B cell (primary cell): ENCODE data around the gene GP1BB. TPM values are rescaled to one million over a fixed set of nuclear protein-coding genes. Genes with fewer than 3 reads are reported as not detected.

Experiments
- ATAC-seq: fragments of 200-7000 bp; cut with Tn5 transposase; one replicate; pipeline ENCODE4 v1.10.0; 2021; ENCODE audit warnings: low read depth, mild to moderate bottlenecking, moderate number of reproducible peaks, moderate library complexity
- CTCF ChIA-PET: fragments of 350-600 bp; sonication (Branson Sonifier 250); formaldehyde crosslinking; loops from one replicate; lab custom pipeline; 2021; ENCODE audit warnings: antibody characterized with exemption, inconsistent platforms; lab: Charles Lee
- POLR2A ChIA-PET: fragments of 350-600 bp; sonication (Branson Sonifier 250); formaldehyde crosslinking; loops from one replicate; lab custom pipeline; 2021; ENCODE audit warnings: antibody characterized with exemption; lab: Charles Lee
- DNase-seq: peaks from one replicate; pipeline ENCODE4 v3.0.0; 2013
- H2AFZ ChIP-seq: 2 replicates; pipeline ENCODE4 v1.6.1; 2012; ENCODE audit warnings: mild to moderate bottlenecking, low read depth, low read length; ENCODE audit not compliant: insufficient read depth, poor library complexity, severe bottlenecking
- H3K27ac ChIP-seq, 2 donors: 1 replicate in 1 of 2; 2 replicates in 1 of 2; pipeline ENCODE4 v1.5.1; 2012 to 2013; ENCODE audit warnings: low read length in 2 of 2, mild to moderate bottlenecking in 2 of 2, moderate library complexity in 1 of 2
- H3K27me3 ChIP-seq, 4 experiments: fragments of 200-600 bp in 1 of 4; sonication (generic) in 1 of 4; replicated peaks in 1 of 4; 1 replicate in 2 of 4; 2 replicates in 2 of 4; pipeline versions ENCODE4 v1.6.1 to v1.7.0; 2013 to 2016; ENCODE audit warnings: low read length in 3 of 4, mild to moderate bottlenecking in 2 of 4, mixed read lengths in 1 of 4, moderate library complexity in 1 of 4; ENCODE audit not compliant: insufficient read depth in 4 of 4, control insufficient read depth in 3 of 4; ENCODE audit errors: control extremely low read depth in 1 of 4
- H3K36me3 ChIP-seq, 2 experiments: replicated peaks in 1 of 2; 1 replicate in 1 of 2; 2 replicates in 1 of 2; pipeline versions ENCODE4 v1.6.1 to v1.7.1; 2013; ENCODE audit warnings: low read length in 1 of 2; ENCODE audit not compliant: insufficient read depth in 2 of 2, control insufficient read depth in 1 of 2; ENCODE audit errors: control extremely low read depth in 1 of 2, extremely low read depth in 1 of 2
- H3K4me1 ChIP-seq, 2 donors: fragments of 200-600 bp in 1 of 2; sonication (generic) in 1 of 2; 1 replicate in 1 of 2; 2 replicates in 1 of 2; pipeline versions ENCODE4 v1.5.1 to v1.6.1; 2013 to 2017; ENCODE audit warnings: low read length in 2 of 2; ENCODE audit not compliant: control insufficient read depth in 2 of 2, insufficient read depth in 2 of 2
- H3K4me2 ChIP-seq: replicated peaks from 2 replicates; pipeline ENCODE3; 2012; ENCODE audit warnings: mild to moderate bottlenecking, low read depth, low read length; ENCODE audit not compliant: poor library complexity, severe bottlenecking
- H3K4me3 ChIP-seq, 5 experiments: fragments of 200-600 bp in 1 of 5; sonication (generic) in 1 of 5; 1 replicate in 3 of 5; 2 replicates in 2 of 5; pipeline versions ENCODE4 v1.5.1 to v1.7.0; 2011 to 2016; ENCODE audit warnings: low read length in 4 of 5, mild to moderate bottlenecking in 4 of 5, low read depth in 2 of 5, control low read depth in 1 of 5, moderate library complexity in 1 of 5; ENCODE audit not compliant: insufficient read depth in 1 of 5; ENCODE audit errors: control extremely low read depth in 1 of 5, extremely low read depth in 1 of 5
- H3K79me2 ChIP-seq: fragments of 200-600 bp; sonication (generic); one replicate; pipeline ENCODE4 v1.6.0; 2016; ENCODE audit warnings: low read length; ENCODE audit not compliant: control insufficient read depth, insufficient read depth
- H3K9ac ChIP-seq: fragments of 200-600 bp; sonication (generic); 2 replicates; pipeline ENCODE4 v1.6.1; 2017; ENCODE audit warnings: mild to moderate bottlenecking, low read length, moderate library complexity
- H3K9me3 ChIP-seq, 3 donors: one replicate each; pipeline versions ENCODE4 v1.6.1 to v1.7.1; 2013; ENCODE audit warnings: low read length in 2 of 3; ENCODE audit not compliant: control insufficient read depth in 2 of 3, insufficient read depth in 1 of 3; ENCODE audit errors: control extremely low read depth in 1 of 3
- H4K20me1 ChIP-seq: 2 replicates; pipeline ENCODE4 v1.6.0; 2012; ENCODE audit warnings: mild to moderate bottlenecking, low read length; ENCODE audit not compliant: insufficient read depth, control insufficient read depth, poor library complexity, severe bottlenecking
- H3K27ac Mint-ChIP-seq: one replicate; pipeline ENCODE4 v1.8.0; 2021; ENCODE audit warnings: mixed read lengths
- H3K27me3 Mint-ChIP-seq: one replicate; pipeline ENCODE4 v1.8.0; 2021; ENCODE audit warnings: mixed read lengths
- H3K4me1 Mint-ChIP-seq: one replicate; pipeline ENCODE4 v1.8.0; 2021; ENCODE audit warnings: mixed read lengths
- H3K4me3 Mint-ChIP-seq: one replicate; pipeline ENCODE4 v1.8.0; 2021; ENCODE audit warnings: mixed read lengths
- H3K9me3 Mint-ChIP-seq: one replicate; pipeline ENCODE4 v1.8.0; 2022; ENCODE audit warnings: mixed read lengths; ENCODE audit not compliant: insufficient read depth
- CTCF ChIP-seq: fragments of 200-600 bp; IDR thresholded peaks from one replicate; pipeline ENCODE4 v1.8.0; 2022; ENCODE audit warnings: antibody characterized with exemption, mild to moderate bottlenecking
- EZH2 ChIP-seq: IDR thresholded peaks from 2 replicates; pipeline ENCODE4 v1.6.1; 2012; ENCODE audit warnings: borderline replicate concordance, low read depth, mild to moderate bottlenecking, moderate library complexity, low read length; ENCODE audit not compliant: insufficient read depth, poor library complexity, severe bottlenecking
- WGBS: methylation state at CpG from one replicate; pipeline ENCODE4 v1.1.5; 2013; ENCODE audit warnings: missing lambda C conversion rate; ENCODE audit not compliant: insufficient coverage; 5-methylcytosine and 5-hydroxymethylcytosine counted together
- intact Hi-C: fragments of 100-400 bp; cut with micrococcal nuclease; formaldehyde crosslinking; loops from one replicate; pipeline ENCODE4 v1.10.0; 2022
- polyA plus RNA-seq: library from polyadenylated mRNA; depleted of rRNA; stranded (reverse); fragments of >200 nt; gene quantifications from 2 replicates; pipeline ENCODE4 v1.2.3, GENCODE V29; 2012
- total RNA-seq, 2 donors: library from RNA; stranded (reverse); fragments of 120-200 nt in 1 of 2; gene quantifications; 1 replicate in 1 of 2; 2 replicates in 1 of 2; pipeline versions ENCODE4 v1.2.3 to v1.2.4, GENCODE V29; 2013 to 2022

GP1BB gene
- total and polyA plus RNA-seq, 2 donors (not counting 1 experiment from before 2014, with no cell fraction given) = 0.31 TPM; not detected in 1

DNA sequence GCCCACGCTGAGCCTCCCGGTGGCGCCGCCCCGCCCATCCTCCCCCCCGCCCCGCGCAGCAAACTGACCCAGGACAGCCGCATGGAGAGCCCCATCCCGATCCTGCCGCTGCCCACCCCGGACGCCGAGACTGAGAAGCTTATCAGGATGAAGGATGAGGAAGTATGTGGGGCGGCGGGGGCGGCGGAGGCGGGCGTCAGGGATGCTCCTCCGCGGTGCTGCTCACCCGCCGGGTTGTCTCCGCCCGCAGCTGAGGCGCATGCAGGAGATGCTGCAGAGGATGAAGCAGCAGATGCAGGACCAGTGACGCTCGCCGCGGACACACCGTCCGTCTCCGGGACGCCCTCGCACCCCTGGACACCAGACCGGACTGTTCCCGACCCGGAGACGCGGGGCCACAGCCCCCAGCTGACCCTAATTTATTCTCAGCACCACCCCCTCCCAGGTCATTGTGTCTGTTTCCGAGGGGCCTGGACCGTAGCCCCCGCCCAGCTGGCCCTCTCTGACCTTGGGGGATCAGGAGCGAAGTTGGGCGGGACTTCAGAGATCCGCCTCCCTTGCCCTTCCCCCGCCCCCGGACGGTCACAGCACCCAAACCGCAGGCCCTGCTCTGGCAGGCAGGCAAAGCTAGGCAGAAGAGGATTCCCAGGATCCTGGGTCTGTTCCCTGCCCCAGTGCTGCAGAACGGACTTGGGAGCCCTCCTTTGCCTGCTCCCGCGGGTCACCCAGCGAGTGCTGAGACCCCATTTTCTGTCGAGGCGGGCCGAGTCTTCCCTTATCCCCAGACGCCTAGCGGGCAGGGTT lies 959 bp upstream of the GP1BB start:
- no peak overlapping the region for H3K27ac Mint-ChIP-seq
- H3K27me3 ChIP-seq = peaks cover 0 to 53% (median 17%) of the 10 kb centered on the region in 4 experiments
- no peaks in the 10 kb centered on the region for H3K36me3 ChIP-seq
- no peak for TF ChIP-seq EZH2
- TF ChIP-seq CTCF = no peak
- no peaks in the 10 kb centered on the region for H3K79me2 ChIP-seq
- DNase-seq = no peak
- peak overlapping the region; percentile 13 for H3K4me3 Mint-ChIP-seq
- H4K20me1 ChIP-seq = no peaks in the 10 kb centered on the region
- peaks cover 46% of the 10 kb centered on the region for H3K27me3 Mint-ChIP-seq
- peaks cover 16 to 28% of the 10 kb centered on the region in 2 donors for H3K4me1 ChIP-seq
- intact Hi-C loops = no loop called here
- H3K4me3 ChIP-seq = no peak overlapping the region
- no peaks in the 10 kb centered on the region for H3K9me3 Mint-ChIP-seq
- ATAC-seq = no peak
- H3K9ac ChIP-seq = no peak overlapping the region
- H3K9me3 ChIP-seq = peaks cover 0 to 14% (median 0%) of the 10 kb centered on the region in 3 donors
- peak overlapping the region; percentile 67 for H3K4me2 ChIP-seq
- WGBS = 91% methylated on average over 60 of the region's 60 CpGs
- no peak overlapping the region for H3K27ac ChIP-seq
- no peak overlapping the region for H2AFZ ChIP-seq
- peaks cover 22% of the 10 kb centered on the region for H3K4me1 Mint-ChIP-seq
- CTCF ChIA-PET = interaction anchor here (0.7 kb wide), 1 partner anchor 88 kb away, joined by 3 read pairs; no protein-coding TSS in a partner anchor
- POLR2A ChIA-PET = no interaction called here

DNA sequence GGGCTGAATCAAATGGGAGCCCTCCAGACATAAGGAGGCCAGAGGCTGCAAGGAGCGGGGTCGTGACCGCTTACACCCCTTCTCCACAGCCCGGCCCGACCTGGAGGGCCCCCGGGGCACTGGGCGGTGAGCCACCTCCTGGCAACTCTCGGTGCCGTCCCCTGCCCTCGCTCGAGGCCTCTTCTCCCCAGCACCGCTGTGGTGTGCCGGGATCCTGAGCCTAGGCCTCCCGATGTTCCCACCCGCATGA lies 432 bp upstream of the GP1BB start:
- DNase-seq (peak; percentile 28), ATAC-seq (no peak)
- 44% methylated on average over 15 of the region's 15 CpGs for WGBS
- Histone ChIP-seq H3K4me3 (peak overlapping the region in 1 of 5 experiments; percentile 15), H3K36me3 (no peaks in the 10 kb centered on the region), H3K9ac (no peak overlapping the region), H3K4me1 (peaks cover 11 to 28% of the 10 kb centered on the region in 2 donors), H2AFZ (peak overlapping the region; percentile 38), H3K9me3 (peaks cover 0 to 14% (median 0%) of the 10 kb centered on the region in 3 donors), H3K4me2 (peak overlapping the region; percentile 67), H3K79me2 (no peaks in the 10 kb centered on the region), H3K27me3 (peaks cover 0 to 49% (median 14%) of the 10 kb centered on the region in 4 experiments), H4K20me1 (no peaks in the 10 kb centered on the region), H3K27ac (no peak overlapping the region)
- Mint-ChIP-seq H3K9me3 (no peaks in the 10 kb centered on the region), H3K4me3 (peak overlapping the region; percentile 73), H3K4me1 (peaks cover 19% of the 10 kb centered on the region), H3K27ac (no peak overlapping the region), H3K27me3 (peaks cover 43% of the 10 kb centered on the region)
- TF ChIP-seq EZH2 = no peak
- TF ChIP-seq CTCF = no peak
- POLR2A ChIA-PET = no interaction called here
- CTCF ChIA-PET = no interaction called here
- intact Hi-C loops = no loop called here
